NT2/D1 (cell line): Measurements from ENCODE around the gene STXBP6.

Experiments
- SUZ12 ChIP-seq: IDR thresholded peaks from 2 replicates; pipeline ENCODE4 v1.6.1; 2011; ENCODE audit not compliant: insufficient read length, insufficient read depth; ENCODE audit errors: extremely low read depth
- YY1 ChIP-seq: IDR thresholded peaks from 2 replicates; pipeline ENCODE4 v1.6.1; 2011; ENCODE audit not compliant: insufficient read length, insufficient read depth
- ZNF274 ChIP-seq: IDR thresholded peaks from 2 replicates; pipeline ENCODE4 v1.6.1; 2011; ENCODE audit warnings: mild to moderate bottlenecking, low read depth, low read length

GRCh38 chr14:24915958-24916595 is 133.9 kb downstream of the STXBP6 start:
- no peak for TF ChIP-seq YY1
- no peak for TF ChIP-seq ZNF274
- TF ChIP-seq SUZ12 = no peak
